CD4-positive, alpha-beta memory T cell (primary cell): ENCODE results near the gene DIS3L2. TPM values are rescaled to one million over a fixed set of nuclear protein-coding genes. Genes with fewer than 3 reads are reported as not detected.

Experiments used
- CTCF ChIA-PET: fragments of 350-600 bp; sonication (Branson Sonifier 250); formaldehyde crosslinking; loops from one replicate; lab custom pipeline; 2021; ENCODE audit warnings: inconsistent platforms; ENCODE audit not compliant: partially characterized antibody; lab: Charles Lee
- POLR2A ChIA-PET: fragments of 350-600 bp; sonication (Branson Sonifier 250); formaldehyde crosslinking; loops from one replicate; lab custom pipeline; 2021; ENCODE audit not compliant: partially characterized antibody; lab: Charles Lee
- DNase-seq, 5 donors: peaks; one replicate each; pipeline versions ENCODE4 v3.0.0 to v3.0.0-alpha.2; 2020 to 2022; ENCODE audit warnings: mixed read lengths in 1 of 5
- H3K27ac ChIP-seq: one replicate; pipeline ENCODE4 v1.7.0; 2013; ENCODE audit warnings: low read depth, low read length
- H3K27me3 ChIP-seq: 2 replicates; pipeline ENCODE4 v1.7.0; 2013; ENCODE audit warnings: mild to moderate bottlenecking, low read length, moderate library complexity; ENCODE audit not compliant: insufficient read depth
- H3K36me3 ChIP-seq: 2 replicates; pipeline ENCODE4 v1.7.0; 2013; ENCODE audit warnings: mild to moderate bottlenecking, low read length, moderate library complexity; ENCODE audit not compliant: insufficient read depth
- H3K4me1 ChIP-seq: 2 replicates; pipeline ENCODE4 v1.7.0; 2013; ENCODE audit warnings: mild to moderate bottlenecking, low read length, moderate library complexity; ENCODE audit not compliant: insufficient read depth
- H3K4me3 ChIP-seq, 2 donors: one replicate each; pipeline ENCODE4 v1.7.0; 2013; ENCODE audit warnings: low read length in 2 of 2, mild to moderate bottlenecking in 1 of 2
- H3K9me3 ChIP-seq, 2 donors: one replicate each; pipeline ENCODE4 v1.7.0; 2013; ENCODE audit warnings: low read length in 2 of 2, control low read depth in 1 of 2; ENCODE audit not compliant: control insufficient read depth in 1 of 2
- H3K27ac Mint-ChIP-seq, 7 donors: one replicate each; pipeline ENCODE4 v1.8.0; 2020 to 2021; ENCODE audit warnings: mixed read lengths in 7 of 7, mild to moderate bottlenecking in 6 of 7, inconsistent platforms in 3 of 7, moderate library complexity in 3 of 7
- H3K27me3 Mint-ChIP-seq, 2 donors: one replicate each; pipeline ENCODE4 v1.8.0; 2020 to 2021; ENCODE audit warnings: mixed read lengths in 2 of 2
- H3K36me3 Mint-ChIP-seq, 2 donors: one replicate each; pipeline ENCODE4 v1.8.0; 2020 to 2021; ENCODE audit warnings: mixed read lengths in 2 of 2, inconsistent platforms in 1 of 2, mild to moderate bottlenecking in 1 of 2
- H3K4me1 Mint-ChIP-seq, 4 donors: one replicate each; pipeline ENCODE4 v1.8.0; 2020 to 2021; ENCODE audit warnings: mixed read lengths in 4 of 4, mild to moderate bottlenecking in 1 of 4
- H3K4me3 Mint-ChIP-seq, 8 donors: one replicate each; pipeline ENCODE4 v1.8.0; 2020 to 2021; ENCODE audit warnings: mixed read lengths in 8 of 8, mild to moderate bottlenecking in 7 of 8, moderate library complexity in 6 of 8, inconsistent platforms in 3 of 8
- H3K9me3 Mint-ChIP-seq, 8 donors: one replicate each; pipeline ENCODE4 v1.8.0; 2020 to 2021; ENCODE audit warnings: mixed read lengths in 8 of 8, mild to moderate bottlenecking in 5 of 8, inconsistent platforms in 3 of 8, moderate library complexity in 1 of 8
- intact Hi-C: fragments of 100-400 bp; cut with micrococcal nuclease; formaldehyde crosslinking; loops from one replicate; pipeline ENCODE4 v1.15.1; 2023
- polyA plus RNA-seq, 2 donors: library from polyadenylated mRNA; unstranded; fragments of 300-500 nt; fragmentation: Illumina TruSeq; gene quantifications; one replicate each; pipeline ENCODE4 v1.2.3, GENCODE V29; 2021
- total RNA-seq, 2 experiments: library from RNA; stranded (reverse); gene quantifications; one replicate each; pipeline ENCODE4 v1.2.3, GENCODE V29; 2021

The DIS3L2 gene
- total and polyA plus RNA-seq, 4 experiments from 2014 or later = 16.0 to 59.7 (median 39.3) TPM

DNA sequence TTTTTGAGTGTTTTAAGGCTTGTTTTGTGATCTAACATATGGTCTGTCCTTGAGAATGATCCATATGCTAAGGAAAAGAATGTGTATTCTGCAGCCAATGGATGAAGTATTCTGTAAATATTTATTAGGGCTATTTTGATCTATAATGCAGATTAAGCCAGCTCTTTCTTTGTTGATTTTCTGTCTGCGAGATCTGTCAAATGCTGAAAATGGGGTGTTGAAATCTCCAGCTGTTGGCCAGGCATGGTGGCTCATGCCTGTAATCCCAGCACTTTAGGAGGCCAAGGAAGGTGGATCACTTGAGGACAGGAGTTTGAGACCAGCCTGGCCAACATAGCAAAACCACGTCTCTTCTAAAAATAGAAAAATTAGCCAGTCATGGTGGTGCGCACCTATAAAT, 132.7 kb downstream of the DIS3L2 start:
- peaks cover 2 to 34% (median 25%) of the 10 kb centered on the region in 8 donors for H3K9me3 Mint-ChIP-seq
- no peak for DNase-seq
- H3K4me1 ChIP-seq = no peaks in the 10 kb centered on the region
- no peaks in the 10 kb centered on the region for H3K27me3 Mint-ChIP-seq
- H3K27ac ChIP-seq = no peak overlapping the region
- H3K4me3 ChIP-seq = no peak overlapping the region
- CTCF ChIA-PET = no interaction called here
- H3K27ac Mint-ChIP-seq = no peak overlapping the region
- H3K36me3 Mint-ChIP-seq = peaks cover 78 to 92% of the 10 kb centered on the region in 2 donors
- H3K4me1 Mint-ChIP-seq = peaks cover 9 to 34% (median 15%) of the 10 kb centered on the region in 4 donors
- POLR2A ChIA-PET = no interaction called here
- no peak overlapping the region for H3K4me3 Mint-ChIP-seq
- intact Hi-C loops = no loop called here
- H3K9me3 ChIP-seq = no peaks in the 10 kb centered on the region
- H3K27me3 ChIP-seq = no peaks in the 10 kb centered on the region
- H3K36me3 ChIP-seq = no peaks in the 10 kb centered on the region

DNA sequence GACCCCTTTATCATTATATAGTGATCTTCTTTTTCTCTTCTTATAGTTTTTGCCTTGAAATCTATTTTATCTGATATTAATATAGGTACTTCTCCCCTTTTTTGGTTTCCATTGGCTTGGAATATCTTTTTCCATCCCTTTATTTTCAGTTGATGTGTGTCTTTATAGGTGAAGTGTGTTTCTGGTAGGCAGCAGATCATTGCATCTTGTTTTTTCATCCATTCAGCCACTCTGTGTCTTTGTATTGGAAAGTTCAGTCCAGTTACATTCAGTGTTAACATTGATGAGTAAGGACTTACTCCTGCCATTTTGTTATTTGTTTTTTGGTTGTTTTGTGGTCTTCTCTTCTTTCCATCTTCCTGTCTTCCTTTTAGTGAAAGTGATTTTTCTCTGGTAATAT, 133.4 kb downstream of the DIS3L2 start:
- H3K27me3 Mint-ChIP-seq = no peaks in the 10 kb centered on the region
- H3K36me3 Mint-ChIP-seq = peaks cover 72 to 90% of the 10 kb centered on the region in 2 donors
- Histone ChIP-seq H3K27ac (no peak overlapping the region), H3K4me1 (no peaks in the 10 kb centered on the region), H3K4me3 (no peak overlapping the region), H3K36me3 (no peaks in the 10 kb centered on the region), H3K9me3 (no peaks in the 10 kb centered on the region), H3K27me3 (no peaks in the 10 kb centered on the region)
- POLR2A ChIA-PET = no interaction called here
- H3K27ac Mint-ChIP-seq = peak overlapping the region in 1 of 7 donors; percentile 25
- H3K4me3 Mint-ChIP-seq = no peak overlapping the region
- no peak for DNase-seq
- CTCF ChIA-PET = no interaction called here
- peaks cover 2 to 34% (median 25%) of the 10 kb centered on the region in 8 donors for H3K9me3 Mint-ChIP-seq
- H3K4me1 Mint-ChIP-seq = peaks cover 7 to 32% (median 15%) of the 10 kb centered on the region in 4 donors
- intact Hi-C loops = no loop called here

DNA sequence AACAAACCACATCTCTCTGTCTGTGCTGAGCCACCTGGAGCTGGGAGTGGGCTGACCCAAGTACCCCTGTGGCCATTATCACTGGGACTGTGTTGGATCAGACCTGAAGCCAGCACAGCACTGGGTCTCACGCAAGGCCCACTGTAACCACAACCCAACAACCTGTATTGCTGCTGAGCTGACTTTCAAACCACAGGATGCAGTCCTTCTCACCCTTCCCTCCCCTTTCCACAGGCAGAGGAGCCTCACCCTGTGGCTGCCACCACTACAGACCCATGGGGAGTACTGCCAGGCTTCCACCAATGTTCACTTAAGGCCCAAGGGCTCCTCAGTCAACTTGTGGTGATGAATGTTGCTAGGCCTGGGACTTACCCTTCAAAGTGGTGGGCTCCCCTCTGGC, 135.7 kb downstream of the DIS3L2 start:
- Histone ChIP-seq H3K27ac (no peak overlapping the region), H3K4me1 (no peaks in the 10 kb centered on the region), H3K27me3 (no peaks in the 10 kb centered on the region), H3K4me3 (no peak overlapping the region), H3K36me3 (no peaks in the 10 kb centered on the region), H3K9me3 (no peaks in the 10 kb centered on the region)
- no peak for DNase-seq
- no peaks in the 10 kb centered on the region for H3K27me3 Mint-ChIP-seq
- H3K4me1 Mint-ChIP-seq = peaks cover 3 to 18% (median 15%) of the 10 kb centered on the region in 4 donors
- no peak overlapping the region for H3K4me3 Mint-ChIP-seq
- ChIA-PET CTCF (no interaction called here), POLR2A (no interaction called here)
- H3K9me3 Mint-ChIP-seq = peaks cover 2 to 35% (median 24%) of the 10 kb centered on the region in 8 donors
- peak overlapping the region in 2 of 7 donors; percentile 70 to 73 for H3K27ac Mint-ChIP-seq
- intact Hi-C loops = no loop called here
- H3K36me3 Mint-ChIP-seq = peaks cover 57 to 80% of the 10 kb centered on the region in 2 donors

DNA sequence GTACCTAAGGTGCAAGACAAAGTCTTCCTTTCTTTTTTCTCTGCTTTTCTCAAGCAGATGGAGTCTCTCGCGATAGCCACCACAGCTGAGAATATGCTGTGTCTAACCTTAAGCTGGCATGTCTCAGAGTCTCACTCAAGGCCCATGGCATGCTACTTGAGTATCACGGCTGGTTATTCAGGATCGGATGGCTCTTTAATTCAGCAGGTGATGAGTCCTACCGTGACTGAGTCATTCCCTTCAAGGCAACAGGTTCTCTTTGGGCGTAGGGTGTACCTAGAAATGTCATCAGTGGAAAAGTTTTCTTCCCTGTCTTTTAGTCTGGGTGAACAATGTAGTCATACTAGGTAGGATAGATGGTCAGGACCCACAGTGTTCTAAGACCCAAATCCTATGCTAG, 136.2 kb downstream of the DIS3L2 start:
- POLR2A ChIA-PET = no interaction called here
- H3K4me1 ChIP-seq = no peaks in the 10 kb centered on the region
- Mint-ChIP-seq H3K4me3 (no peak overlapping the region), H3K9me3 (peaks cover 2 to 35% (median 24%) of the 10 kb centered on the region in 8 donors), H3K27me3 (no peaks in the 10 kb centered on the region), H3K36me3 (peaks cover 56 to 79% of the 10 kb centered on the region in 2 donors), H3K4me1 (peaks cover 2 to 16% (median 14%) of the 10 kb centered on the region in 4 donors), H3K27ac (no peak overlapping the region)
- no peak overlapping the region for H3K4me3 ChIP-seq
- H3K36me3 ChIP-seq = no peaks in the 10 kb centered on the region
- no peaks in the 10 kb centered on the region for H3K9me3 ChIP-seq
- DNase-seq = no peak
- intact Hi-C loops = no loop called here
- CTCF ChIA-PET = no interaction called here
- H3K27ac ChIP-seq = no peak overlapping the region
- H3K27me3 ChIP-seq = no peaks in the 10 kb centered on the region

DNA sequence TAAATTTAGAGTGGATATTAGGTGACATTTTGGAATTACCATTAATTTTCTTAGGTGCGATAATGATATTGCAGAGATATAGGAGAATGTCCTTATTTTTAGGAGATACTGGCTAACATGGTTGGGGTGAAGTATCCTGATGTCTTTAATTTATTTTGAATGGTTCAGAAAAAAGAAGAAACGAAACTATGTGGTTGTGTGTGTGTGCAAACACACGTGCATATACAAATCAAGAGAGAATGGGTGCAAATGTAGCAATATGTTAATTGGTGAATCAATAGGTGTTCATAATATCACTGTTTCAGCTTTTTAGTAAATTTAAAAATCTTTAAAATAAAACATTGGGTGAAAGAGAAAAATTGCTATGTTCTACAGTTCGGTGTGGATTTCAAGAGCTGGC, 140.9 kb downstream of the DIS3L2 start:
- no peak overlapping the region for H3K27ac ChIP-seq
- no peaks in the 10 kb centered on the region for H3K27me3 ChIP-seq
- H3K27me3 Mint-ChIP-seq = no peaks in the 10 kb centered on the region
- H3K36me3 ChIP-seq = no peaks in the 10 kb centered on the region
- DNase-seq = no peak
- no peak overlapping the region for H3K4me3 Mint-ChIP-seq
- peaks cover 19 to 56% of the 10 kb centered on the region in 2 donors for H3K36me3 Mint-ChIP-seq
- no peaks in the 10 kb centered on the region for H3K9me3 ChIP-seq
- H3K27ac Mint-ChIP-seq = no peak overlapping the region
- H3K4me1 Mint-ChIP-seq = peaks cover 0 to 10% (median 5%) of the 10 kb centered on the region in 4 donors
- no peaks in the 10 kb centered on the region for H3K4me1 ChIP-seq
- no peak overlapping the region for H3K4me3 ChIP-seq
- CTCF ChIA-PET = no interaction called here
- intact Hi-C loops = no loop called here
- H3K9me3 Mint-ChIP-seq = peaks cover 0 to 8% (median 2%) of the 10 kb centered on the region in 8 donors
- POLR2A ChIA-PET = no interaction called here

DNA sequence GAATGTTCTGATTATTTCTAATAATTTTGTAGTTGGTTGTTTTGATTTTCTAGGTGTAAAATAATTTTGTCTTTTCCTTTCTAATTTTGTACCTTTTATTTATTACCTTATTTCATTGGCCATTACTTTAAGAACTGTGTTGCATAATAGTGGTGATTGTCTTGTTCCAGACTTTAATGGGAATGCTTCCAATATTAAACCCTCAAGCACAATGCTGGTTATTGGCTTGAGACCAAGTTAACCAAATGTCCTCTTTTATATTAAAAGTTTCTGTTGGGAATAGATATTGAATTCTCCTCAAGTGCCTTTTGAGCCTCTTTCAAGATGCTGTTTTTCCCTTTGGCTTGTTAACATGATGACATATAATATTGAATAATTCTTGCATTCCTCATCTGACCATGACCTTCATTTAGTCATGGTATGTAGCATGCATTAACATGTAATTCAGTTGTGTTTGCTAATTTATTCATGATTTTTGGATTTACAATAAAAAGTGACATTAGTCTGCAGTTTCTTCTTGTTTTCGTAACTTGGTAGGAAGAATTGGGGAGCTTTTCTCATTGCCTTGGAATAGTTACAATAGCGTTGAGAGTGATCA, 141.7 kb downstream of the DIS3L2 start:
- Mint-ChIP-seq H3K4me3 (no peak overlapping the region), H3K27me3 (no peaks in the 10 kb centered on the region), H3K27ac (no peak overlapping the region), H3K4me1 (peaks cover 0 to 5% (median 0%) of the 10 kb centered on the region in 4 donors), H3K36me3 (peaks cover 10 to 48% of the 10 kb centered on the region in 2 donors), H3K9me3 (peaks cover 0 to 8% (median 0%) of the 10 kb centered on the region in 8 donors)
- Histone ChIP-seq H3K36me3 (no peaks in the 10 kb centered on the region), H3K27me3 (no peaks in the 10 kb centered on the region), H3K4me3 (no peak overlapping the region), H3K4me1 (no peaks in the 10 kb centered on the region), H3K27ac (no peak overlapping the region), H3K9me3 (no peaks in the 10 kb centered on the region)
- ChIA-PET CTCF (no interaction called here), POLR2A (no interaction called here)
- DNase-seq = no peak
- intact Hi-C loops = no loop called here

DNA sequence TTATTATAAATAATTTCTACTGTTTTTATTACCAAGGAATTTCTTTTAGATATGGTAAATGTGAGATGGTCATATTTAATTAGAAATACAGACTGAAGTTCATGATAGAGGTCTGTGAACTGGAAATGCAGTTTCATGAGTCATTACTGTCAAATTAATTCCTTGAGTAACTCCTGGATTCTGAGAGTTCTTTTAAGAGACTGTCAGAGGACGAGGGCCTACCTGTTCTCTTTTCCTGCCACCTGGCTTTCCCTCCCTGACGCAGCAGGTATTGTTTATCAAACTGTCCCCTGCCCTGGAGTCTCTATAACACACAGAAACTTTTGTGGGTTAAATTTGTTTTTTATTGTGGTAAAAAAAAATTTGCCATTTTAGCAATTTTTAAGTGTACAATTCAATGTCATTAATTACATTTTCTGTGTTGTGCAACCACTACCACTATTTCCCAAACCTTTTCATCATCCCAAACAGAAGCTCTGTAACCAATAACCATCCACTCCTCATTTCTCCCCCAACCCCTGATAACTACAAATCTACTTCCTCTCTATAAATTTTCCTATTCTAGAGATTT, 142.6 kb downstream of the DIS3L2 start:
- no peaks in the 10 kb centered on the region for H3K27me3 ChIP-seq
- Mint-ChIP-seq H3K27ac (no peak overlapping the region), H3K4me1 (peaks cover 0 to 5% (median 0%) of the 10 kb centered on the region in 4 donors), H3K9me3 (peaks cover 0 to 7% (median 0%) of the 10 kb centered on the region in 8 donors), H3K4me3 (no peak overlapping the region), H3K36me3 (peaks cover 5 to 40% of the 10 kb centered on the region in 2 donors), H3K27me3 (no peaks in the 10 kb centered on the region)
- H3K9me3 ChIP-seq = no peaks in the 10 kb centered on the region
- DNase-seq = no peak
- no peaks in the 10 kb centered on the region for H3K4me1 ChIP-seq
- intact Hi-C loops = no loop called here
- no peak overlapping the region for H3K4me3 ChIP-seq
- ChIA-PET CTCF (no interaction called here), POLR2A (no interaction called here)
- no peak overlapping the region for H3K27ac ChIP-seq
- H3K36me3 ChIP-seq = no peaks in the 10 kb centered on the region
